ENCODE measurements around the gene HPCAL1.

GRCh38 chr2:10424051-10424450 is 121.3 kb downstream of the HPCAL1 start:
- TF ChIP-seq CTCF (conservative IDR thresholded peaks at IDR 0.05; ENCODE audit: low read depth, low read length), result no peak
- TF ChIP-seq EZH2 (IDR thresholded peaks at IDR 0.05; ENCODE audit: low read length, unreplicated experiment), result no peak
- TF ChIP-seq EZH2phosphoT487 (IDR thresholded peaks at IDR 0.05; ENCODE audit: borderline replicate concordance, low read length), result no peak
